GM21526 (cell line): ENCODE data around the gene CAMTA1.
"Not testable (repeated sequence)": the region's sequence is repeated elsewhere in the genome, so short reads cannot be mapped to it uniquely, and the experiment has no call there.

Experiments
- ATAC-seq: cut with Tn5 transposase; IDR thresholded peaks from one replicate; pipeline ENCODE4 v1.9.1; 2021; ENCODE audit warnings: moderate library complexity; ENCODE audit not compliant: unreplicated experiment, low FRiP score

Gene CAMTA1

GRCh38 chr1:7693662-7694061, 908.4 kb downstream of the CAMTA1 start:
- no peak for ATAC-seq

- ATAC-seq: no peak
These were observed 909.6 kb downstream of the CAMTA1 start for GRCh38 chr1:7694600-7695496.

- no peak for ATAC-seq
These were observed 910.4 kb downstream of the CAMTA1 start for GRCh38 chr1:7695497-7696117.

GRCh38 chr1:7698641-7699040, 913.4 kb downstream of the CAMTA1 start:
- ATAC-seq: no peak

GRCh38 chr1:7702365-7702764, 917.1 kb downstream of the CAMTA1 start:
- ATAC-seq: no peak

- ATAC-seq: no peak
These were observed 918.3 kb downstream of the CAMTA1 start for GRCh38 chr1:7703321-7704213.

- ATAC-seq: peak; percentile 91
These were observed 919.2 kb downstream of the CAMTA1 start for GRCh38 chr1:7704214-7705047.

- ATAC-seq: no peak
These were observed 920.0 kb downstream of the CAMTA1 start for GRCh38 chr1:7705048-7705907.

GRCh38 chr1:7705908-7706216, 920.6 kb downstream of the CAMTA1 start:
- no peak for ATAC-seq

GRCh38 chr1:7707527-7707926, 922.3 kb downstream of the CAMTA1 start:
- no peak for ATAC-seq

GRCh38 chr1:7708065-7708464, 922.8 kb downstream of the CAMTA1 start:
- not testable (repeated sequence) for ATAC-seq

- ATAC-seq: no peak
These were observed 925.6 kb downstream of the CAMTA1 start for GRCh38 chr1:7710859-7711258.

GRCh38 chr1:7712731-7713323, 927.6 kb downstream of the CAMTA1 start:
- ATAC-seq: no peak

- ATAC-seq: no peak
These were observed 931.3 kb downstream of the CAMTA1 start for GRCh38 chr1:7716506-7716905.

GRCh38 chr1:7717748-7718368, 932.6 kb downstream of the CAMTA1 start:
- ATAC-seq: no peak

GRCh38 chr1:7719468-7720094, 934.3 kb downstream of the CAMTA1 start:
- no peak for ATAC-seq

GRCh38 chr1:7721940-7722669, 936.9 kb downstream of the CAMTA1 start:
- no peak for ATAC-seq

GRCh38 chr1:7722670-7723012, 937.4 kb downstream of the CAMTA1 start:
- no peak for ATAC-seq
